Thyroid gland (tissue), 4 donors: ENCODE data around the gene CD58.

ENCODE experiments used
- CTCF ChIP-seq, 6 experiments: fragments of 200-600 bp in 3 of 6; fragments of 450-650 bp in 3 of 6; sonication (generic) in 3 of 6; IDR thresholded peaks; one replicate each; pipeline ENCODE4 v1.5.1; 2016 to 2019; ENCODE audit warnings: antibody characterized with exemption in 6 of 6, mild to moderate bottlenecking in 2 of 6, inconsistent platforms in 1 of 6, moderate library complexity in 1 of 6
- POLR2A ChIP-seq, 2 donors: fragments of 450-650 bp; IDR thresholded peaks; one replicate each; pipeline ENCODE4 v1.6.1; 2017; ENCODE audit warnings: antibody characterized with exemption in 2 of 2, mild to moderate bottlenecking in 2 of 2, moderate library complexity in 1 of 2

DNA sequence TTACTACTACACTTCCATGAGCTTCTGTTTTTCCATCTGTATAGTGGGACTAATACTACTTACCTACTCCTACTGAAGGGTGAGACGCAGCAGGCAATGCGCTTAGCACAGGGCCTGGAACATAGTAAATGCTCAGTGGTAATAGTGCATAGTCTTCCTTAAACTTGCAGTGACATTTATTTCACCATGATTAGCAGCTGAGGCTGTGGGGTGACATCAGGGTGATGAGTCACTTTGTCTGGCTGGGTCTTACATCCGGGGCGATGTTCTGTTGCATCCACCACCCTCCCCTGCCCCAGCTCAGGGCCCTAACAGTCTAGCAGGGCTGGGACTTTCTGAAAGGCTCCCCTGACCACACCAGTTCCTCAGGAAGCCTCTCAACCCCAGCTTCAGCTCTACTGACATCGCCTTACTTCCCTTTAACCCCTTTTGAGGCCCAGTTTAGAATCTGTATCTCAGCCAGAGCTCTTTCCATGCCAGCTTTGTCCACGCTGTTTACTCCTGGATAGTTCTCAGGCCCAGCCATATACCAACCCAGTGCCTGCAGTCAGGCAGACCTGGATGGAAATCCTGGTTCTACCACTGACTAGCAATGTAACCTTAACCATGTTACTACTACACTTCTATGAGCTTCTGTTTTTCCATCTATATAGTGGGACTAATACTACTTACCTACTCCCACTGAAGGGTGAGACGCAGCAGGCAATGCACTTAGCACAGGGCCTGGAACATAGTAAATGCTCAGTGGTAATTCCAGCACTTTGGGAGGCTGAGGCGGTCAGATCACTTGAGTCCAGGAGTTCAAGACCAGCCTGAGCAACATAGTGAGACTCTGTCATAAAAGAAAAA is 66.3 kb downstream of the CD58 start:
- no peak for TF ChIP-seq POLR2A (IDR thresholded peaks at IDR 0.05)
- no peak for TF ChIP-seq CTCF (IDR thresholded peaks at IDR 0.05)
